Measurements from ENCODE around the gene ZBTB42. TPM values are rescaled to one million over a fixed set of nuclear protein-coding genes. Genes with fewer than 3 reads are reported as not detected.
"Not testable (repeated sequence)": the region's sequence is repeated elsewhere in the genome, so short reads cannot be mapped to it uniquely, and the experiment has no call there.

Gene ZBTB42
- total RNA-seq, 4 donors from 2014 or later = 5.9 to 12.3 (median 6.7) TPM

- no peaks in the 10 kb centered on the region for H3K9me3 ChIP-seq
- H3K27ac ChIP-seq = no peak overlapping the region
- no peak overlapping the region for H3K4me3 ChIP-seq
- DNase-seq (ENCODE audit: low spot score in 2 of 2) = no peak
- peaks cover 0 to 9% (median 0%) of the 10 kb centered on the region in 3 donors for H3K36me3 ChIP-seq
- TF ChIP-seq, protein P1, sequence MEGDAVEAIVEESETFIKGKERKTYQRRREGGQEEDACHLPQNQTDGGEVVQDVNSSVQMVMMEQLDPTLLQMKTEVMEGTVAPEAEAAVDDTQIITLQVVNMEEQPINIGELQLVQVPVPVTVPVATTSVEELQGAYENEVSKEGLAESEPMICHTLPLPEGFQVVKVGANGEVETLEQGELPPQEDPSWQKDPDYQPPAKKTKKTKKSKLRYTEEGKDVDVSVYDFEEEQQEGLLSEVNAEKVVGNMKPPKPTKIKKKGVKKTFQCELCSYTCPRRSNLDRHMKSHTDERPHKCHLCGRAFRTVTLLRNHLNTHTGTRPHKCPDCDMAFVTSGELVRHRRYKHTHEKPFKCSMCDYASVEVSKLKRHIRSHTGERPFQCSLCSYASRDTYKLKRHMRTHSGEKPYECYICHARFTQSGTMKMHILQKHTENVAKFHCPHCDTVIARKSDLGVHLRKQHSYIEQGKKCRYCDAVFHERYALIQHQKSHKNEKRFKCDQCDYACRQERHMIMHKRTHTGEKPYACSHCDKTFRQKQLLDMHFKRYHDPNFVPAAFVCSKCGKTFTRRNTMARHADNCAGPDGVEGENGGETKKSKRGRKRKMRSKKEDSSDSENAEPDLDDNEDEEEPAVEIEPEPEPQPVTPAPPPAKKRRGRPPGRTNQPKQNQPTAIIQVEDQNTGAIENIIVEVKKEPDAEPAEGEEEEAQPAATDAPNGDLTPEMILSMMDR (IDR thresholded peaks at IDR 0.05) = no peak
- WGBS, 2 donors = 91 to 92% methylated on average over 10 of the region's 10 CpGs
- peaks cover 0 to 42% (median 2%) of the 10 kb centered on the region in 4 donors for H3K4me1 ChIP-seq
- H3K27me3 ChIP-seq = no peaks in the 10 kb centered on the region
Measured at GRCh38 chr14:104806625-104807465, 5.9 kb downstream of the ZBTB42 start.

GRCh38 chr14:104808456-104808855 is 7.6 kb downstream of the ZBTB42 start:
- H3K9me3 ChIP-seq = no peaks in the 10 kb centered on the region
- 83 to 85% methylated on average over 4 to 5 of the region's 6 CpGs for WGBS, 2 donors
- no peak overlapping the region for H3K27ac ChIP-seq
- TF ChIP-seq, protein P1 (IDR thresholded peaks at IDR 0.05) = no peak
- TF ChIP-seq POLR2A (IDR thresholded peaks at IDR 0.05) (no peak), EP300 (IDR thresholded peaks at IDR 0.05) (no peak)
- no peaks in the 10 kb centered on the region for H3K27me3 ChIP-seq
- peaks cover 0 to 26% (median 0%) of the 10 kb centered on the region in 4 donors for H3K4me1 ChIP-seq
- H3K4me3 ChIP-seq = no peak overlapping the region
- peaks cover 0 to 8% (median 0%) of the 10 kb centered on the region in 3 donors for H3K36me3 ChIP-seq
- no peak for DNase-seq (ENCODE audit: low spot score in 2 of 2)

GRCh38 chr14:104810316-104810715 is 9.4 kb downstream of the ZBTB42 start:
- 86 to 92% methylated on average over 11 of the region's 11 CpGs for WGBS, 2 donors
- TF ChIP-seq, protein P1 (IDR thresholded peaks at IDR 0.05) = no peak
- no peak for TF ChIP-seq POLR2A (IDR thresholded peaks at IDR 0.05)
- no peak for TF ChIP-seq EP300 (IDR thresholded peaks at IDR 0.05)
- no peak overlapping the region for H3K4me3 ChIP-seq

DNA sequence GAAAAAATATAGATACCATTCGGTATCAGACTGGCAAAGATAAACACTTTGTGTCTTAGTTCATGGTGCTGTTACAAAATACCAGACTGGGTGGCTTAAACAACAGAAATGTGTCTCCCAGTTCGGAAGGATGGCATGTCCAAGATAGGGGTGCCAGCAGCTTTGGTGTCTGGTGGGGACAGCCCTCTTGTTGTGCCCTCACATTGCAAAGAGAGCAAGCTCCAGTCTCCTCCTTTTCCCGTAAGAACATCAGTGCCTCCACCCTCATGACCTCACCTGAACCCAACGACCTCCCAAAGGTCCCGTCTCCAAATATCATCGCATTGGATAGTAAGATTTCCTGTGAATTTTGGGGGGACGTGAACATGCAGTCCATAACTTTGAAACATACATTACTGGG is 12.4 kb downstream of the ZBTB42 start:
- peaks cover 0 to 31% (median 15%) of the 10 kb centered on the region in 4 donors for H3K4me1 ChIP-seq
- H3K27me3 ChIP-seq = no peaks in the 10 kb centered on the region
- no peak for DNase-seq (ENCODE audit: low spot score in 2 of 2)
- WGBS, 2 donors = 80 to 83% methylated on average over 7 of the region's 7 CpGs
- no peak overlapping the region for H3K27ac ChIP-seq
- H3K9me3 ChIP-seq = peaks cover 0 to 4% (median 0%) of the 10 kb centered on the region in 4 donors
- TF ChIP-seq, protein P1 (IDR thresholded peaks at IDR 0.05) = no peak
- TF ChIP-seq POLR2A (IDR thresholded peaks at IDR 0.05) = no peak
- TF ChIP-seq EP300 (IDR thresholded peaks at IDR 0.05) = no peak
- H3K36me3 ChIP-seq = peaks cover 0 to 11% (median 0%) of the 10 kb centered on the region in 3 donors
- H3K4me3 ChIP-seq = no peak overlapping the region

More at GRCh38 chr14:104810316-104810715, 9.4 kb downstream of the ZBTB42 start:
- Histone ChIP-seq H3K27me3 (no peaks in the 10 kb centered on the region), H3K27ac (no peak overlapping the region), H3K36me3 (peaks cover 0 to 5% (median 0%) of the 10 kb centered on the region in 3 donors), H3K9me3 (no peaks in the 10 kb centered on the region), H3K4me1 (peaks cover 0 to 25% (median 3%) of the 10 kb centered on the region in 4 donors)
- no peak for DNase-seq (ENCODE audit: low spot score in 2 of 2)

- DNase-seq (ENCODE audit: low spot score in 2 of 2); H3K9me3 ChIP-seq; H3K27me3 ChIP-seq: not testable (repeated sequence)
- Histone ChIP-seq H3K4me3 (peak overlapping the region in 3 of 4 donors; percentile 53 to 91 (median 89)), H3K27ac (peak overlapping the region in 2 of 4 donors; percentile 92 to 95), H3K36me3 (peaks cover 0 to 15% (median 0%) of the 10 kb centered on the region in 3 donors), H3K4me1 (peaks cover 0 to 31% (median 15%) of the 10 kb centered on the region in 4 donors)
- 82% methylated on average over 15 of the region's 15 CpGs for WGBS, 2 donors
Measured at GRCh38 chr14:104814701-104815100, 13.8 kb downstream of the ZBTB42 start.

Measured in tibial nerve (tissue), 4 donors.